K562 (cell line): Measurements from ENCODE around the gene FYB1. TPM values are rescaled to one million over a fixed set of nuclear protein-coding genes. Genes with fewer than 3 reads are reported as not detected.
A peak's percentile ranks its signal among the peaks of the same experiment; 100 is the strongest.

ENCODE experiments used
- ATAC-seq: fragments of 200-7000 bp; cut with Tn5 transposase; 3 replicates; pipeline ENCODE4 v1.9.1; 2020; ENCODE audit warnings: moderate library complexity
- BruUV-seq: library from RNA; stranded (reverse); fragments of 400-500 nt; replicated peaks from 2 replicates; lab custom pipeline; 2021; lab: Mats Ljungman, UMichigan
- CTCF ChIA-PET: fragments of 300-600 bp; formaldehyde crosslinking; extraction: SDS; loops from one replicate; lab custom pipeline; 2021; ENCODE audit warnings: low intra/inter-chr PET ratio; lab: Yijun Ruan, JAX
- POLR2A ChIA-PET: fragments of 300-600, 350-650 bp; sonication (Branson Sonifier 250); formaldehyde crosslinking; extraction: SDS; loops from one replicate; lab custom pipeline; 2021; ENCODE audit warnings: antibody characterized with exemption, inconsistent platforms; lab: Yijun Ruan, JAX
- DNase-seq, 4 experiments: peaks; one replicate each; pipeline versions ENCODE4 v3.0.0 to v3.0.0-alpha.2; 2011 to 2018; ENCODE audit warnings: low spot score in 3 of 4, mixed read lengths in 3 of 4; ENCODE audit errors: extremely low read depth in 1 of 4
- FAIRE-seq: peaks from 2 replicates; lab custom pipeline; 2011; peaks lifted over from hg19 to GRCh38; lab: Jason Lieb, UNC
- H2AFZ ChIP-seq: 2 replicates; pipeline ENCODE4 v1.6.0; 2011; ENCODE audit warnings: low read depth, low read length, control low read depth, inconsistent platforms
- H3K27ac ChIP-seq: fragments of 200-600 bp; 3 replicates; pipeline ENCODE4 v1.8.0; 2011; ENCODE audit warnings: low read depth, mild to moderate bottlenecking, control low read depth, inconsistent platforms, low read length, moderate library complexity, mixed read lengths; ENCODE audit errors: extremely low read depth
- H3K27me3 ChIP-seq, 2 experiments: fragments of 300-600 bp in 1 of 2; 2 replicates in 1 of 2; 3 replicates in 1 of 2; pipeline versions ENCODE4 v1.6.0 to v1.8.0; 2011; ENCODE audit warnings: inconsistent platforms in 2 of 2, low read length in 2 of 2, mild to moderate bottlenecking in 1 of 2, mixed read lengths in 1 of 2, moderate library complexity in 1 of 2; ENCODE audit not compliant: control insufficient read depth in 2 of 2, insufficient read depth in 2 of 2
- H3K36me3 ChIP-seq: fragments of 300-600 bp; 3 replicates; pipeline ENCODE4 v1.8.0; 2011; ENCODE audit warnings: mild to moderate bottlenecking, low read length, inconsistent platforms; ENCODE audit not compliant: control insufficient read depth, insufficient read depth
- H3K4me1 ChIP-seq, 2 experiments: fragments of 200-600 bp in 1 of 2; replicated peaks in 1 of 2; 2 replicates in 1 of 2; 3 replicates in 1 of 2; pipeline versions ENCODE4 v1.5.1 to v1.8.0; 2011; ENCODE audit warnings: inconsistent platforms in 2 of 2, low read length in 2 of 2, mild to moderate bottlenecking in 1 of 2, mixed read lengths in 1 of 2, moderate library complexity in 1 of 2; ENCODE audit not compliant: control insufficient read depth in 2 of 2, insufficient read depth in 2 of 2
- H3K4me2 ChIP-seq: 2 replicates; pipeline ENCODE4 v1.6.1; 2011; ENCODE audit warnings: low read length, control low read depth, inconsistent platforms, mixed read lengths; ENCODE audit not compliant: insufficient read depth
- H3K4me3 ChIP-seq: fragments of 200-600 bp; sonication (generic), shearing (Covaris generic); 2 replicates; pipeline ENCODE4 v1.5.1; 2016; ENCODE audit warnings: control low read depth, inconsistent platforms
- H3K79me2 ChIP-seq: fragments of 200-600 bp; 3 replicates; pipeline ENCODE4 v1.8.0; 2011; ENCODE audit warnings: low read length, inconsistent platforms; ENCODE audit not compliant: control insufficient read depth, insufficient read depth
- H3K9ac ChIP-seq, 2 experiments: 2 replicates each; pipeline versions ENCODE4 v1.6.0 to v1.6.1; 2011; ENCODE audit warnings: low read depth in 2 of 2, low read length in 2 of 2, control low read depth in 1 of 2, inconsistent platforms in 1 of 2, mild to moderate bottlenecking in 1 of 2, mixed read lengths in 1 of 2; ENCODE audit not compliant: insufficient read depth in 1 of 2
- H3K9me1 ChIP-seq: one replicate; pipeline ENCODE4 v1.6.0; 2011; ENCODE audit warnings: inconsistent platforms, mild to moderate bottlenecking, low read length, moderate library complexity; ENCODE audit not compliant: control insufficient read depth, insufficient read depth
- H3K9me3 ChIP-seq: replicated peaks from 2 replicates; pipeline ENCODE4 v1.5.1; 2011; ENCODE audit warnings: low read depth, low read length, inconsistent platforms; ENCODE audit not compliant: control insufficient read depth, insufficient read depth
- H4K20me1 ChIP-seq: replicated peaks from 2 replicates; pipeline ENCODE4 v1.6.1; 2011; ENCODE audit warnings: low read length, inconsistent platforms, mixed read lengths; ENCODE audit not compliant: control insufficient read depth, insufficient read depth
- ELF1 ChIP-seq: fragments of 200-800 bp; sonication (Bioruptor generic); IDR thresholded peaks from 2 replicates; pipeline ENCODE4 v1.6.1; 2016; ENCODE audit warnings: missing genetic modification characterization, missing compliant biosample characterization
- ETV6 ChIP-seq, 3 experiments: fragments of 150-350 bp in 1 of 3; sonication (generic) in 1 of 3; formaldehyde crosslinking in 1 of 3; IDR thresholded peaks; 2 replicates each; pipeline versions ENCODE4 v1.6.1 to v1.8.0; 2014 to 2022; ENCODE audit warnings: borderline replicate concordance in 2 of 3, low read depth in 2 of 3, antibody characterized with exemption in 1 of 3, low read length in 1 of 3, mild to moderate bottlenecking in 1 of 3, missing genetic modification reagents in 1 of 3
- HDAC3 ChIP-seq: fragments of 450-650 bp; IDR thresholded peaks from 2 replicates; pipeline ENCODE4 v1.6.1; 2018; ENCODE audit warnings: borderline replicate concordance, mild to moderate bottlenecking, moderate library complexity; ENCODE audit not compliant: partially characterized antibody
- HLTF ChIP-seq: fragments of 450-650 bp; IDR thresholded peaks from 2 replicates; pipeline ENCODE4 v1.6.1; 2016
- NCOA2 ChIP-seq, 2 experiments: fragments of 450-650 bp; IDR thresholded peaks; 2 replicates each; pipeline ENCODE4 v1.6.1; 2018; ENCODE audit warnings: mild to moderate bottlenecking in 2 of 2, moderate library complexity in 1 of 2; ENCODE audit not compliant: partially characterized antibody in 2 of 2
- THRAP3 ChIP-seq: fragments of 450-650 bp; IDR thresholded peaks from 2 replicates; pipeline ENCODE4 v1.6.1; 2016; ENCODE audit warnings: mild to moderate bottlenecking, inconsistent platforms, borderline replicate concordance
- WGBS: fragments of 100-300 bp; shearing (Covaris generic); methylation state at CpG from one replicate; pipeline ENCODE4 v1.1.6; 2016; ENCODE audit warnings: low coverage, mixed read lengths; ENCODE audit not compliant: insufficient coverage; ENCODE audit errors: missing lambda C conversion rate; 5-methylcytosine and 5-hydroxymethylcytosine counted together
- in situ Hi-C: fragments of 300-500 bp; cut with MboI; formaldehyde crosslinking; loops from 4 replicates; pipeline ENCODE4 v1.15.0; 2018; ENCODE audit warnings: inconsistent platforms, mixed read lengths
- intact Hi-C: fragments of 100-400 bp; cut with micrococcal nuclease; formaldehyde crosslinking; loops from 2 replicates; pipeline ENCODE4 v1.14.2; 2022
- polyA plus RNA-seq, 8 experiments: library from polyadenylated mRNA; depleted of rRNA in 4 of 8; stranded (reverse) in 5 of 8; unstranded in 3 of 8; fragments of >200 nt; fragmentation: Nextera tagmentation in 2 of 8; fragmentation: Illumina TruSeq in 1 of 8; extraction: Ambion mirVana in 2 of 8; extraction: Trizol in 1 of 8; gene quantifications; 2 replicates each; pipeline versions ENCODE4 v1.2.1 to v1.2.3, GENCODE V29; 2011 to 2014; ENCODE audit warnings: inconsistent platforms in 1 of 8, missing spikeins in 1 of 8
- total RNA-seq, 7 experiments: library from RNA; depleted of rRNA in 6 of 7; stranded (reverse); fragments of >200 nt in 6 of 7; fragmentation: Illumina TruSeq in 2 of 7; extraction: Trizol in 2 of 7; gene quantifications; 2 replicates each; pipeline versions ENCODE4 v1.2.1 to v1.2.3, GENCODE V29; 2011 to 2021; ENCODE audit warnings: low replicate concordance in 1 of 7
- TF ChIP-seq, protein P1 (sequence below), 2 experiments: fragments of 450-650 bp in 1 of 2; sonication (generic) in 1 of 2; formaldehyde crosslinking in 1 of 2; IDR thresholded peaks; 2 replicates each; pipeline versions ENCODE4 v1.7.1 to v1.9.0; 2016 to 2022; ENCODE audit warnings: inconsistent platforms in 1 of 2, mild to moderate bottlenecking in 1 of 2, missing genetic modification reagents in 1 of 2
- TF ChIP-seq, protein P2 (sequence below): IDR thresholded peaks from 2 replicates; pipeline ENCODE4 v1.6.1; 2016; ENCODE audit warnings: missing genetic modification characterization, missing compliant biosample characterization

The FYB1 gene
- total and polyA plus RNA-seq, 9 of the 15 experiments (the other 6 are each of a cell fraction or from before 2014, with no cell fraction given) = 4.7 to 31.5 (median 9.7) TPM

DNA sequence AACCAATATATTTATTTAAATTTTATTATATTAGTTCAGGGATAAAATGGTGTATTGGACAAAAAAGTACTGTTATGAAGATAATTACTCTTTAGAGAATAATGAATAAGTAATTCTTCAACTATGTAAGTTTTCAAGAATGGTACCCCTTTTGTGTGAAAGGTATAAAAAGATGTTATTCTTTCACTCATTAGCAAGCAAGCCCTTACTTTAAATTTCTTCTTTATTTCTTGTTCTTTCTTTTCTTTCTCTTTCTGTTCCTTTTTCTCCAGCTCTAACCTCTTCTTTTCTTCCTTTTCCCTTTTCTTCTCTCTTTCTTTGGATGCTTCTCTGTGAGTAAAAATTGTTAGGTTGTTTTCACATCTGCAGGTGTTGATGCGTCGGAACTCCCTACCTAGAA is 82.0 kb downstream of the FYB1 start:
- Histone ChIP-seq H3K9me3 (no peaks in the 10 kb centered on the region), H3K27me3 (no peaks in the 10 kb centered on the region), H3K4me1 (peaks cover 0 to 12% of the 10 kb centered on the region in 2 experiments; a peak in 2 of 5 replicates), H3K4me3 (no peak overlapping the region), H3K4me2 (no peak overlapping the region; the same call in 1 of the 2 replicates), H4K20me1 (no peaks in the 10 kb centered on the region), H2AFZ (peak overlapping the region; percentile 58), H3K36me3 (no peaks in the 10 kb centered on the region), H3K27ac (no peak overlapping the region), H3K9me1 (no peaks in the 10 kb centered on the region), H3K79me2 (no peaks in the 10 kb centered on the region), H3K9ac (no peak overlapping the region)
- in situ Hi-C loops = no loop called here
- CTCF ChIA-PET = no interaction called here
- no TSS peak for BruUV-seq
- WGBS = 35% methylated on average over 2 of the region's 2 CpGs
- FAIRE-seq = no peak
- DNase-seq = no peak
- POLR2A ChIA-PET = no interaction called here
- no peak for ATAC-seq
- intact Hi-C loops = loop anchor here (1.0 kb wide), 1 partner anchor 20 kb away; no protein-coding TSS in a partner anchor
- TF ChIP-seq HLTF (no peak), ELF1 (tag) (0 out of 2 replicates have a peak, but pooled peaks have one; percentile 13), ETV6 (IDR thresholded peaks at IDR 0.05; ENCODE audit: borderline replicate concordance in 1 of 2, low read depth in 2 of 2, low read length in 1 of 2) (no peak), ETV6 (CRISPR knock-in tag; IDR thresholded peaks at IDR 0.05; ENCODE audit: borderline replicate concordance) (no peak), HDAC3 (peak; percentile 18), NCOA2 (IDR thresholded peaks at IDR 0.05; ENCODE audit: partially characterized antibody in 2 of 2) (peak in 1 of 2 experiments; percentile 35), THRAP3 (peak; percentile 82; the same call in 1 of the 2 replicates)
- TF ChIP-seq, protein P1, sequence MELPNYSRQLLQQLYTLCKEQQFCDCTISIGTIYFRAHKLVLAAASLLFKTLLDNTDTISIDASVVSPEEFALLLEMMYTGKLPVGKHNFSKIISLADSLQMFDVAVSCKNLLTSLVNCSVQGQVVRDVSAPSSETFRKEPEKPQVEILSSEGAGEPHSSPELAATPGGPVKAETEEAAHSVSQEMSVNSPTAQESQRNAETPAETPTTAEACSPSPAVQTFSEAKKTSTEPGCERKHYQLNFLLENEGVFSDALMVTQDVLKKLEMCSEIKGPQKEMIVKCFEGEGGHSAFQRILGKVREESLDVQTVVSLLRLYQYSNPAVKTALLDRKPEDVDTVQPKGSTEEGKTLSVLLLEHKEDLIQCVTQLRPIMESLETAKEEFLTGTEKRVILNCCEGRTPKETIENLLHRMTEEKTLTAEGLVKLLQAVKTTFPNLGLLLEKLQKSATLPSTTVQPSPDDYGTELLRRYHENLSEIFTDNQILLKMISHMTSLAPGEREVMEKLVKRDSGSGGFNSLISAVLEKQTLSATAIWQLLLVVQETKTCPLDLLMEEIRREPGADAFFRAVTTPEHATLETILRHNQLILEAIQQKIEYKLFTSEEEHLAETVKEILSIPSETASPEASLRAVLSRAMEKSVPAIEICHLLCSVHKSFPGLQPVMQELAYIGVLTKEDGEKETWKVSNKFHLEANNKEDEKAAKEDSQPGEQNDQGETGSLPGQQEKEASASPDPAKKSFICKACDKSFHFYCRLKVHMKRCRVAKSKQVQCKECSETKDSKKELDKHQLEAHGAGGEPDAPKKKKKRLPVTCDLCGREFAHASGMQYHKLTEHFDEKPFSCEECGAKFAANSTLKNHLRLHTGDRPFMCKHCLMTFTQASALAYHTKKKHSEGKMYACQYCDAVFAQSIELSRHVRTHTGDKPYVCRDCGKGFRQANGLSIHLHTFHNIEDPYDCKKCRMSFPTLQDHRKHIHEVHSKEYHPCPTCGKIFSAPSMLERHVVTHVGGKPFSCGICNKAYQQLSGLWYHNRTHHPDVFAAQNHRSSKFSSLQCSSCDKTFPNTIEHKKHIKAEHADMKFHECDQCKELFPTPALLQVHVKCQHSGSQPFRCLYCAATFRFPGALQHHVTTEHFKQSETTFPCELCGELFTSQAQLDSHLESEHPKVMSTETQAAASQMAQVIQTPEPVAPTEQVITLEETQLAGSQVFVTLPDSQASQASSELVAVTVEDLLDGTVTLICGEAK (IDR thresholded peaks at IDR 0.05) = peak; percentile 37; the same call in 1 of the 2 replicates
- TF ChIP-seq, protein P1 (CRISPR knock-in tag; IDR thresholded peaks at IDR 0.05) = no peak
- TF ChIP-seq, protein P2, sequence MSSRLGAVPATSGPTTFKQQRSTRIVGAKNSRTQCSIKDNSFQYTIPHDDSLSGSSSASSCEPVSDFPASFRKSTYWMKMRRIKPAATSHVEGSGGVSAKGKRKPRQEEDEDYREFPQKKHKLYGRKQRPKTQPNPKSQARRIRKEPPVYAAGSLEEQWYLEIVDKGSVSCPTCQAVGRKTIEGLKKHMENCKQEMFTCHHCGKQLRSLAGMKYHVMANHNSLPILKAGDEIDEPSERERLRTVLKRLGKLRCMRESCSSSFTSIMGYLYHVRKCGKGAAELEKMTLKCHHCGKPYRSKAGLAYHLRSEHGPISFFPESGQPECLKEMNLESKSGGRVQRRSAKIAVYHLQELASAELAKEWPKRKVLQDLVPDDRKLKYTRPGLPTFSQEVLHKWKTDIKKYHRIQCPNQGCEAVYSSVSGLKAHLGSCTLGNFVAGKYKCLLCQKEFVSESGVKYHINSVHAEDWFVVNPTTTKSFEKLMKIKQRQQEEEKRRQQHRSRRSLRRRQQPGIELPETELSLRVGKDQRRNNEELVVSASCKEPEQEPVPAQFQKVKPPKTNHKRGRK = peak; percentile 62
